Measurements from ENCODE around the gene DLX5.

DNA sequence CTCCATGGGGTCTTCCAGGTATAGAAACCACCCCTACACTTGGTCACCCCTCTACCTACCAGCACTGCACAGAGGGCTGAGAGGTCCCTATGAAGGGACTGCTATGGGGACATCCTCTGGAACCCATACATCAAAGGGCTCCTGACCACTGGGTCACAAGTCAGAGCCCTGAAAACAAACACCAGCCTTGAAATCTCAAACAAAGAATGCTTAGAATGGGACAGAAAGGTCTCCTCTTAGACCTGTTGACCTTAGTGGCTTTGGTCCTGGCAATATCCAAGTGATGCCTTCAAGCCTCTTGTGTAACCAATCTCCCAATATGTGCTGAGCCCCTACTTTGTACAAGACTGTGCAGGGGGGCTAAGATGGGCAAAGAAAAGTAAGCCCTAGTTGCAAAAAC is 53.9 kb downstream of the DLX5 start:
- TF ChIP-seq CTCF (IDR thresholded peaks at IDR 0.05): no peak
- no peak for TF ChIP-seq POLR2A (IDR thresholded peaks at IDR 0.05)
